DMS114 treated with DMSO at 0.1 percent for 48 hours (cell line): ENCODE data around the gene TFDP2.
"Not testable (repeated sequence)": the region's sequence is repeated elsewhere in the genome, so short reads cannot be mapped to it uniquely, and the experiment has no call there.

Experiments
- DNase-seq: peaks from one replicate; lab custom pipeline; 2025; ENCODE audit not compliant: unreplicated experiment; lab: John Stamatoyannopoulos, UW

Gene TFDP2

DNA sequence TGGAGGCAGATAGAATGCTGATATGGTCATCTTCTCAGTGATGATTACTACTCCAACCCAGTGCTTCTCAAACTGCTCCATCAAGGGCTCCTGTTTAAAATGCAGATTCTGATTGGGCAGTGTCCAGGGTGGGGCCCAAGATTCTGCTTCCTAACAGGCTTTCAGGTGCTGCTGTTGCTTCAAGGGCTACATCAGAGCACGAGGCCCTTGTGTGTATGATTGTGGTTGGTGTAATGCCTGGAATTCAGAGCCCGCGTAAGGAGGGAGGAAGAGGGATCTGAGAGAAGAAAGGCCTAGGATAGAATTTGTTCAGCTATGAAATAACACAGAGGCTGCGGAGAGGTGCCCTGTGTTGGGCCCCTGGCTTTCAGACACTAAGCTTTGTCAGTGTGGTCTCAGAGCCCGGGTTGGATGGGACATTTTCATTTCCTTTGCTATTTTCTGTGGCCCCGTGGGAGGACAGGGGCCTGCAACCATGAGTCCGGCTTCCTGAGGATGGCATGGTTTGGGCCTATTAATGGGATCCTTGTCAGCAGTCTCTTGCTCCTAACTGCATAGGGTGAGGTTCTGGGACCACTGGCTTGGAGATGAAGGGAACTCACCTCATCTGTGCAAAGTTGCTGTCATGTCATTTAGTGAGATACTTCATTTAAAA is 219.9 kb downstream of the TFDP2 start:
- DNase-seq: no peak

DNA sequence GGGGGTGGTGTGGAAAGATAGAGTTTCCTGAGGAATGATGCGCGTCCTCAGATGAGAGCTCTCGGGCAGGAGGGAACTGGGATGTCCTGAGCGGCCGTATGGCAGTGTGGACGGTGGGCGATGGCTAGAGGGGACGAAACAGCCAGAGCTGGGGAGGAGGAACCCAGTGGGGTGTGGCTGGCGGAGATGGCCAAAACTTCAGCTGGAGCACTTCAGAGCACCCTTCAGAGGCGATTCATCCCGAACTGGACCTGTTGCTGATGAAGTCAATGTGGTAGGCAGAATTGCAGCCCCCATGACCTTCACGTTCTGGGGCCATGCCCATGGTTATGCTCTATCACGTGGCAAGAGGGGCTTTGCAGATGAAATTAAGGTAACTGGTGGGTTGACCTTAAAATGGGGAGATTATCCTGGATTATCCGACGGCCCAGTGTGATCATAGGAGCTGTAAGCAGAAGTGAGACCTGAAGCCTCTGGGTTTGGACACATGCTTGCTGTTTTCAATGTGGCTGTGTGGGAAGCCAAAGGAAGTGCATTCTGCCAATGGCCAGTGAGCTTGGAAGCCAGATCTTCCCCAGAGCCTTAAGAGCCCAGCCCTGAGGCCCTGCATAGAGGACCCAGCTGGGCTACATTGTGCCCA is 220.6 kb downstream of the TFDP2 start:
- DNase-seq: no peak

GRCh38 chr3:141926929-141927328 is 222.4 kb downstream of the TFDP2 start:
- DNase-seq: no peak

DNA sequence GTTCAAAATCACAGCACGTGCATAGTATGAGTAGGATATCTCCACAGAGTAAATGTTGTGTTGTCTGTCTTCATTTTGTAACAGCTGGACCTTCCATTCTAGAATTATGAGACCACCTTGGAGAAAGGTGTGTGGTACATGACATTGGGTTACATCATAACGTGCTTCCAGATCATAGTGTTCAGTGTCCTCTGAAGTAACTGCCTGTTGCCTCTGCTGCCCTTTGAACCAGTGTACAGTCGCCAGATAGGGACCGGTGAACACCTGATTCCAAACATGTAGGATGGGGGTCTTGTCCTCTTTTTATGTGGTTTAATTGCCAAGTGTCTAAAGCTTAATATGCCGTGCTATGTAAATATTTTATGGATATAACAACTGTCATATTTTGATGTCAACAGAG is 223.7 kb downstream of the TFDP2 start:
- DNase-seq: not testable (repeated sequence)

- no peak for DNase-seq
These were observed 228.0 kb downstream of the TFDP2 start for GRCh38 chr3:141921316-141921715.

GRCh38 chr3:141920701-141921100 is 228.6 kb downstream of the TFDP2 start:
- DNase-seq: no peak

DNA sequence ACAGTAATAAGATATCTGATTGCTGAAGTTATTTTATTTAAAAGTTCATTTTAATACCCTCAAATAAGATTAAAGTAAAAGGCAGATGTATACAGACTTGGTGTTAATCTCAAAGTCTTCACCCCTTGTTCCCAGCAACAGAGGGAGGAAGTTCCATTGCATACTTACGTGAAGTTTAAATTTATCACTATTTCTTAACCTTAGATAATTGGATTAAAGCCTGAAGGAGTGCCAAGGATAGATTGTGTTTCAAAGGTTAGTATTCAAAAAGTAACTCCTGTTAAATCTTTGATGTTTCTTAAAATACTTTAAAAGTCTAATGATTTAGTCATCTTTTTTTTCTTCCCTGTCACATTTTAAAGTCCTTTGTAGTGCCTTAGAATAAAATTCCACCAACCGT is 233.6 kb downstream of the TFDP2 start:
- DNase-seq: no peak

DNA sequence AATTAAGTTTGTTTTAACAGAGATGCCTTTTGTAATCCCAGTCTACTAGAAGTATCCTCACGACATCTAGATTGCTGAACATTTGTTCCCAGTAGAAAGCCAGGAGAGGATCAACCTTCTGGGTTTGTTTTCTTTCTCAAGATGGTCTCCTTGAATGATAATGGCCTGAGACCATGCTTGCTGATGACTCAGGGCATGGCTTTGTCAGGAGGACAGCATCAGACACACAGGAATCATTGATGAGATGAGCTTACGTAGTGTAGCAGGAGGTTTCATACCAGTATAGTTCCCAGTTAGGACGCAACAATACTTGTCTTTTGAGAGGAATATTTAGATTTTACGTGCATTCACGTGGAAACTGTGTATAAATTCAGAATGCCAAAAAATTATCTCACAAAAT is 234.3 kb downstream of the TFDP2 start:
- DNase-seq: no peak

DNA sequence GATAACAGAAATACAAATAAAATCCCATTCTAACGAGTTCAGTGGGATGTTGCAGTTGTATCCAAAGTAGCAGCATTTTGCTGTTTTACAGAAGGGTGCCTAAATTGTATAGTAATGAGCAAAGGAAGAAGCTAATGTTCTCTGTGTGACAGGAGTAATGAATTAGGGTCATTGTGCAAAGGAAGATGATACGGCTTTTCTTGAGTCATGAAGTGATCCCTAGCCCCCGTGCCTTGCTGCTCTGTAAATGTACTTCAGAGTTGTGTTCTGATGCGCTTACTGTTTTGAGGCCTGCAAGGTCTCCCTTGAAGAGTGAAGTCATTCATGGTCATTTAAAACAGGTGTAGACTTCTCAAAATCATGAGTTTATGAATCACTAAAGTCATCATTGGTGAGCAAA is 235.0 kb downstream of the TFDP2 start:
- no peak for DNase-seq

GRCh38 chr3:141913150-141913811 is 236.1 kb downstream of the TFDP2 start:
- DNase-seq: peak; percentile 43

GRCh38 chr3:141909986-141910385 is 239.4 kb downstream of the TFDP2 start:
- not testable (repeated sequence) for DNase-seq

DNA sequence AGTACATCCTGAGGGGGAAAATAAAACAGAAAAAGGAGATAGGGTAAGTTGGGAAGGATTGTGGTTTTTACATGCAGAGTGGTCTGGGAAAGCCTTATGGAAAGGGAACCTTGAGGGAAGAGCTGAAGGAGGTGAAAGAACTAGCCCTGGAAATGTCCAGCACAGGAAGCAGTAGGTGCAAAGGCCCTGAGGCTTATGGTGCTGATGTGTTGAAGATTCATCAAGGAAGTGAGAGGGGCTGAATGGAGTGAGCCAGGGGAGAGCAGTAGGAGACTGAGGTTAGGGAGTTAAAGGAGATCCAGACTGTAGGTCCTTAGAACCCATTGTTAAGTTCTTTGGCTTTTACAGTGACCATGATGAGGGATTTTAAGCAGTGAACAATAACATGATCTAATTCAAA is 239.9 kb downstream of the TFDP2 start:
- no peak for DNase-seq

GRCh38 chr3:141905129-141905528 is 244.2 kb downstream of the TFDP2 start:
- no peak for DNase-seq

DNA sequence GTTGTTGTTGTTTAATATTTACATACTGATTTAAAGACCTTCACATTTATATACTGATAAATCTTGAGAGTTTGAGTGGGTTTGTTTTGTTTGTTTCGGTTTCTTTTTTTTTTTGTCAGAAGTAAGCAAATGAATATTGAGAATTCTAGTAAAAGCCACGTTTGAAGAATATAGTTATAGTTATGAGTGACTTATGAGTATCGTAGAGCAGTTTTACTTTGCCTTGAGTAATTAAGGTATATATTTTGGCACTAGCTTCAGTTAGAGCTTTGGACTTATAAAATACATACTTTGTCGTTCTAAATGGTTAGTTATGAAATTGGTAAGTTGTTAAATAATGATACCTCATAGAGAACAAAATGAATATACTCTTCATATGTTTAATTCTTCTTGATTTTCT is 245.1 kb downstream of the TFDP2 start:
- no peak for DNase-seq

DNA sequence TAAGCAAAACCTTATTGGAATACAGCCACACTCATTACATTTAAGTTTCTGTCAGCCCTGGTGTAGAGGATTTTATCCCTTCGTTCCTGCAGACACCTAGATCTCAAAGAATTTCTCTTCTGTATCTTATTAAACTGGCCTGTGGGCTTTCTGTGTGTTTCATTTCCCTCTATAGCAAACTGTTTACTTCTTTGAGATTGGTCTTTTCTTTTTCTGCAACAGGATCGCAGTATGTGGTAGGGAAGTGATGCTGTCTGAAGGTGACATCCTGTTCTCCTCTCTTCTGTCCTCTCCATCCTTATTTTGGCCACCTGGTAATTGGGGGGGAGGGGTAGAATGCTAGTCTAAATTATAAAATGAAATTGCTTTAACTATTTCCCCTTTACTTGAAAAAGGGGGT is 247.4 kb downstream of the TFDP2 start:
- no peak for DNase-seq

GRCh38 chr3:141900343-141900742 is 249.0 kb downstream of the TFDP2 start:
- no peak for DNase-seq

DNA sequence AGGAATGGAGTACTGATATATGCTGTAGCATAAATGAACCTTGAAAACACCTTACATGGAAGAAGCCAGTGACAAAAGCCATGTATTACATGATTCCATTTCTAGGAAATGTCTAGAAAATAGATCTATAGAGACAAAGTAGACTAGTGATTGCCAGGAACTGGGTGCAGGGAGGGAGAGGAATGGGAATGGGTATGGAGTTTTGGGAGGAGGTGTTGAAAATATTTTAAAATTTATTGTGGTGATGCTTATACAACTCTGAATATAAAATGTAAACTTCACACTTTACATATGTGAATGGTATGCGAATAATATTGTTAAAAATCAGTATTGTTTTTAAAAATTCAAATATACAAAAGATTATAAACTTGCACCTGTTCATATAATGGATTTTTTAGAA is 250.4 kb downstream of the TFDP2 start:
- DNase-seq: no peak

- no peak for DNase-seq
These were observed 253.6 kb downstream of the TFDP2 start for GRCh38 chr3:141895731-141896130.

- no peak for DNase-seq
These were observed 254.7 kb downstream of the TFDP2 start for GRCh38 chr3:141894524-141895176.
